ENCODE data around the gene ZNF474. TPM values are rescaled to one million over a fixed set of nuclear protein-coding genes. Genes with fewer than 3 reads are reported as not detected.

The ZNF474 gene
- total RNA-seq, 1 donor from 2014 or later, result 1.3 TPM

DNA sequence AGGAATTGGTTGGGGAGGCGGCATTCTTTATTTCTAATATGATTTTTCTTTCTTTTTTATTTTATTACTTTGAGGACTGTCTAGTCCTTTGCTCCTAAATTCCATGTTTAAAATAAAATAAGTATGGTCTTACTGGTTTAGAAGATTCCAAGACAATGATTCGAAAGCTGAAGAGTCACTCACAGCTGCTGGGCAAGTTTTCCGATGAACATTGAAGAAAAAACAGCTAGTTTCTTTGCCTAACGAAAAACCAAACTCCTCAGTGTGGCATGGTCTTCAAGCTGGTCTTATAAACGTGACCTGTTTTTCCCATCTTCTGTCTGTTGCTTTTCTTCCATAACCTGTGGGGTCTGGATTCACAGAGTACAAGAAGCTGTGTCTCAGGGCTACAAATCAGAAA is 25.1 kb downstream of the ZNF474 start:
- Histone ChIP-seq H3K36me3 (no peaks in the 10 kb centered on the region), H3K27me3 (no peaks in the 10 kb centered on the region), H3K4me2 (no peak overlapping the region), H3K9me3 (ENCODE audit: low read depth) (no peaks in the 10 kb centered on the region), H4K20me1 (ENCODE audit: low read depth) (no peaks in the 10 kb centered on the region), H3K4me1 (no peaks in the 10 kb centered on the region), H3F3A (ENCODE audit: low read depth) (no peaks in the 10 kb centered on the region), H2AFZ (replicated peaks) (no peak overlapping the region), H3K9ac (no peak overlapping the region), H3K4me3 (no peak overlapping the region), H3K79me2 (ENCODE audit: low read depth) (no peaks in the 10 kb centered on the region), H3K27ac (no peak overlapping the region)
- Mint-ChIP-seq H3K4me1 (peaks cover 25% of the 10 kb centered on the region), H3K4me3 (no peak overlapping the region), H3K36me3 (no peaks in the 10 kb centered on the region), H3K27me3 (ENCODE audit: insufficient read depth, low read depth) (peaks cover 4% of the 10 kb centered on the region), H3K27ac (no peak overlapping the region), H3K9me3 (no peaks in the 10 kb centered on the region)
- no peak for TF ChIP-seq EZH2 (IDR thresholded peaks at IDR 0.05)
- TF ChIP-seq EZH2phosphoT487 (IDR thresholded peaks at IDR 0.05), result no peak
- TF ChIP-seq, protein P1, sequence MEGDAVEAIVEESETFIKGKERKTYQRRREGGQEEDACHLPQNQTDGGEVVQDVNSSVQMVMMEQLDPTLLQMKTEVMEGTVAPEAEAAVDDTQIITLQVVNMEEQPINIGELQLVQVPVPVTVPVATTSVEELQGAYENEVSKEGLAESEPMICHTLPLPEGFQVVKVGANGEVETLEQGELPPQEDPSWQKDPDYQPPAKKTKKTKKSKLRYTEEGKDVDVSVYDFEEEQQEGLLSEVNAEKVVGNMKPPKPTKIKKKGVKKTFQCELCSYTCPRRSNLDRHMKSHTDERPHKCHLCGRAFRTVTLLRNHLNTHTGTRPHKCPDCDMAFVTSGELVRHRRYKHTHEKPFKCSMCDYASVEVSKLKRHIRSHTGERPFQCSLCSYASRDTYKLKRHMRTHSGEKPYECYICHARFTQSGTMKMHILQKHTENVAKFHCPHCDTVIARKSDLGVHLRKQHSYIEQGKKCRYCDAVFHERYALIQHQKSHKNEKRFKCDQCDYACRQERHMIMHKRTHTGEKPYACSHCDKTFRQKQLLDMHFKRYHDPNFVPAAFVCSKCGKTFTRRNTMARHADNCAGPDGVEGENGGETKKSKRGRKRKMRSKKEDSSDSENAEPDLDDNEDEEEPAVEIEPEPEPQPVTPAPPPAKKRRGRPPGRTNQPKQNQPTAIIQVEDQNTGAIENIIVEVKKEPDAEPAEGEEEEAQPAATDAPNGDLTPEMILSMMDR (IDR thresholded peaks at IDR 0.05), result no peak
- no peak for DNase-seq (ENCODE audit: low spot score)

GRCh38 chr5:122154910-122155309 is 25.6 kb downstream of the ZNF474 start:
- H3K9me3 ChIP-seq (ENCODE audit: low read depth), result no peaks in the 10 kb centered on the region
- H4K20me1 ChIP-seq (ENCODE audit: low read depth), result no peaks in the 10 kb centered on the region
- H3K4me3 ChIP-seq, result no peak overlapping the region
- no peak overlapping the region for H3K9ac ChIP-seq
- DNase-seq (ENCODE audit: low spot score), result no peak
- no peak overlapping the region for H2AFZ ChIP-seq (replicated peaks)
- Mint-ChIP-seq H3K9me3 (no peaks in the 10 kb centered on the region), H3K27ac (no peak overlapping the region), H3K27me3 (ENCODE audit: insufficient read depth, low read depth) (peaks cover 5% of the 10 kb centered on the region), H3K36me3 (no peaks in the 10 kb centered on the region), H3K4me1 (peaks cover 20% of the 10 kb centered on the region), H3K4me3 (no peak overlapping the region)
- H3K79me2 ChIP-seq (ENCODE audit: low read depth), result no peaks in the 10 kb centered on the region
- no peaks in the 10 kb centered on the region for H3K36me3 ChIP-seq
- H3K27ac ChIP-seq, result no peak overlapping the region
- no peaks in the 10 kb centered on the region for H3F3A ChIP-seq (ENCODE audit: low read depth)
- H3K27me3 ChIP-seq, result no peaks in the 10 kb centered on the region
- H3K4me2 ChIP-seq, result no peak overlapping the region
- TF ChIP-seq, protein P1 (IDR thresholded peaks at IDR 0.05), result no peak
- no peak for TF ChIP-seq EZH2phosphoT487 (IDR thresholded peaks at IDR 0.05)
- no peak for TF ChIP-seq EZH2 (IDR thresholded peaks at IDR 0.05)
- no peaks in the 10 kb centered on the region for H3K4me1 ChIP-seq

GRCh38 chr5:122155546-122155945 is 26.2 kb downstream of the ZNF474 start:
- no peak for TF ChIP-seq EZH2phosphoT487 (IDR thresholded peaks at IDR 0.05)
- TF ChIP-seq, protein P1 (IDR thresholded peaks at IDR 0.05), result no peak
- TF ChIP-seq EZH2 (IDR thresholded peaks at IDR 0.05), result no peak
- no peaks in the 10 kb centered on the region for H3K9me3 Mint-ChIP-seq
- H4K20me1 ChIP-seq (ENCODE audit: low read depth), result no peaks in the 10 kb centered on the region
- DNase-seq (ENCODE audit: low spot score), result no peak
- no peak overlapping the region for H3K4me2 ChIP-seq
- peaks cover 18% of the 10 kb centered on the region for H3K4me1 Mint-ChIP-seq
- no peak overlapping the region for H3K27ac Mint-ChIP-seq
- H3K27me3 Mint-ChIP-seq (ENCODE audit: insufficient read depth, low read depth), result peaks cover 6% of the 10 kb centered on the region
- H3K4me3 Mint-ChIP-seq, result no peak overlapping the region
- no peaks in the 10 kb centered on the region for H3F3A ChIP-seq (ENCODE audit: low read depth)
- H3K9ac ChIP-seq, result no peak overlapping the region
- no peak overlapping the region for H3K27ac ChIP-seq
- H2AFZ ChIP-seq (replicated peaks), result no peak overlapping the region
- no peaks in the 10 kb centered on the region for H3K36me3 Mint-ChIP-seq
- H3K4me3 ChIP-seq, result no peak overlapping the region
- H3K9me3 ChIP-seq (ENCODE audit: low read depth), result no peaks in the 10 kb centered on the region
- no peaks in the 10 kb centered on the region for H3K36me3 ChIP-seq
- no peaks in the 10 kb centered on the region for H3K79me2 ChIP-seq (ENCODE audit: low read depth)
- H3K27me3 ChIP-seq, result no peaks in the 10 kb centered on the region
- no peaks in the 10 kb centered on the region for H3K4me1 ChIP-seq
